K562 (cell line): ENCODE measurements around the gene FAHD2A.

Source experiments
- ATF3 ChIP-seq, 2 experiments: fragments of 450-650 bp in 1 of 2; sonication (generic) in 1 of 2; formaldehyde crosslinking in 1 of 2; IDR thresholded peaks in 1 of 2; conservative IDR thresholded peaks in 1 of 2; 2 replicates each; pipeline versions ENCODE4 v1.6.1 to v1.8.1; 2016 to 2023; ENCODE audit warnings: mild to moderate bottlenecking in 2 of 2, moderate library complexity in 2 of 2, inconsistent platforms in 1 of 2, missing genetic modification reagents in 1 of 2
- CHD4 ChIP-seq: fragments of 200-600 bp; sonication (generic); IDR thresholded peaks from 3 replicates; pipeline ENCODE4 v1.6.1; 2012; ENCODE audit warnings: low read depth, mild to moderate bottlenecking, mixed read lengths, low read length, inconsistent platforms; ENCODE audit not compliant: insufficient read depth, insufficient replicate concordance, poor library complexity, severe bottlenecking
- DLX4 ChIP-seq: fragments of 250-450 bp; sonication (Bioruptor Pico); IDR thresholded peaks from 2 replicates; pipeline ENCODE4 v1.6.1; 2021; ENCODE audit warnings: mild to moderate bottlenecking
- SMARCC2 ChIP-seq: fragments of 450-650 bp; IDR thresholded peaks from 2 replicates; pipeline ENCODE4 v1.6.1; 2017; ENCODE audit warnings: antibody characterized with exemption, moderate library complexity, mild to moderate bottlenecking, low read depth
- TAF1 ChIP-seq: IDR thresholded peaks from 2 replicates; pipeline ENCODE4 v1.6.1; 2011; ENCODE audit warnings: mild to moderate bottlenecking, low read length, moderate library complexity; ENCODE audit not compliant: insufficient read depth, control insufficient read depth, severe bottlenecking; ENCODE audit errors: extremely low read depth
- ZBTB2 ChIP-seq: fragments of 450-650 bp; IDR thresholded peaks from 2 replicates; pipeline ENCODE4 v1.6.1; 2016; ENCODE audit warnings: antibody characterized with exemption
- ZBTB33 ChIP-seq: sonication (generic); formaldehyde crosslinking; IDR thresholded peaks from 2 replicates; pipeline ENCODE4 v1.8.1; 2023; ENCODE audit warnings: mild to moderate bottlenecking, missing genetic modification reagents
- ZBTB49 ChIP-seq: sonication (generic); formaldehyde crosslinking; IDR thresholded peaks from 2 replicates; pipeline ENCODE4 v1.8.0; 2022; ENCODE audit warnings: missing genetic modification reagents, mild to moderate bottlenecking, borderline replicate concordance
- ZNF232 ChIP-seq: sonication (generic); formaldehyde crosslinking; IDR thresholded peaks from 2 replicates; pipeline ENCODE4 v1.8.0; 2022; ENCODE audit warnings: mild to moderate bottlenecking, missing genetic modification reagents
- ZNF592 ChIP-seq: fragments of 450-650 bp; IDR thresholded peaks from 2 replicates; pipeline ENCODE4 v1.6.1; 2017; ENCODE audit warnings: antibody characterized with exemption, mild to moderate bottlenecking

- TF ChIP-seq ZBTB33 (CRISPR knock-in tag) (no peak), ZNF592 (no peak), ATF3 (IDR thresholded peaks at IDR 0.05) (no peak), ATF3 (CRISPR knock-in tag; conservative IDR thresholded peaks at IDR 0.05) (no peak), TAF1 (no peak), ZBTB49 (CRISPR knock-in tag) (no peak), ZBTB2 (no peak), SMARCC2 (no peak), DLX4 (CRISPR knock-in tag) (no peak), ZNF232 (CRISPR knock-in tag) (no peak), CHD4 (no peak)
Measured at GRCh38 chr2:95361216-95361980, 41.1 kb upstream of the FAHD2A start.
